SU-DHL-6 (cell line): Measurements from ENCODE around the gene CDC42BPG.

ENCODE experiments used
- H2AFZ ChIP-seq: fragments of 200-600 bp; sonication (generic); 2 replicates; pipeline ENCODE4 v1.6.1; 2014; ENCODE audit warnings: low read depth, mild to moderate bottlenecking, moderate library complexity, mixed read lengths, antibody characterized with exemption, low read length; ENCODE audit not compliant: severe bottlenecking
- H3F3A ChIP-seq: fragments of 200-600 bp; shearing (Covaris generic); 2 replicates; pipeline ENCODE4 v1.6.0; 2016; ENCODE audit warnings: antibody characterized with exemption, mild to moderate bottlenecking; ENCODE audit not compliant: insufficient read depth
- H3K27ac ChIP-seq: fragments of 200-600 bp; sonication (generic); 2 replicates; pipeline ENCODE4 v1.5.1; 2016; ENCODE audit warnings: low read depth, mild to moderate bottlenecking, low read length, moderate library complexity, mixed read lengths
- H3K27me3 ChIP-seq: fragments of 200-600 bp; sonication (generic), shearing (Covaris generic); 2 replicates; pipeline ENCODE4 v1.6.0; 2014; ENCODE audit warnings: mild to moderate bottlenecking, low read length
- H3K36me3 ChIP-seq: fragments of 200-600 bp; sonication (generic); 2 replicates; pipeline ENCODE4 v1.6.1; 2014; ENCODE audit warnings: mild to moderate bottlenecking, low read length, mixed read lengths
- H3K4me2 ChIP-seq: fragments of 300-600, 200-600 bp; shearing (Covaris generic), sonication (generic); 2 replicates; pipeline ENCODE4 v1.6.0; 2014; ENCODE audit warnings: low read length, low read depth, mild to moderate bottlenecking; ENCODE audit not compliant: poor library complexity, severe bottlenecking
- H3K4me3 ChIP-seq: fragments of 200-600 bp; sonication (generic); 2 replicates; pipeline ENCODE4 v1.5.1; 2014; ENCODE audit warnings: antibody characterized with exemption, low read length, mild to moderate bottlenecking, mixed read lengths; ENCODE audit not compliant: insufficient read depth, poor library complexity, severe bottlenecking
- H3K79me2 ChIP-seq: fragments of 200-600 bp; sonication (generic); 2 replicates; pipeline ENCODE4 v1.6.1; 2014; ENCODE audit warnings: mild to moderate bottlenecking, low read length, moderate library complexity; ENCODE audit not compliant: insufficient read depth
- H3K9ac ChIP-seq: fragments of 200-600 bp; sonication (generic); 2 replicates; pipeline ENCODE4 v1.7.0; 2014; ENCODE audit warnings: mild to moderate bottlenecking, low read length
- H3K9me2 ChIP-seq: fragments of 200-600 bp; sonication (generic); replicated peaks from 2 replicates; pipeline ENCODE4 v1.6.1; 2014; ENCODE audit warnings: low read length; ENCODE audit not compliant: insufficient read depth
- H3K9me3 ChIP-seq: fragments of 200-600 bp; sonication (generic); 2 replicates; pipeline ENCODE4 v1.6.1; 2014; ENCODE audit warnings: low read length, mixed read lengths; ENCODE audit not compliant: insufficient read depth
- H4K20me1 ChIP-seq: fragments of 200-600 bp; sonication (generic); 2 replicates; pipeline ENCODE4 v1.6.1; 2014; ENCODE audit warnings: low read depth, mild to moderate bottlenecking, antibody characterized with exemption, low read length, moderate library complexity, mixed read lengths
- CTCF ChIP-seq: fragments of 200-600 bp; sonication (generic); IDR thresholded peaks from one replicate; pipeline ENCODE4 v1.5.1; 2017; ENCODE audit warnings: antibody characterized with exemption, mild to moderate bottlenecking, low read length, moderate library complexity; ENCODE audit not compliant: insufficient read depth, poor library complexity, severe bottlenecking
- EZH2phosphoT487 ChIP-seq: fragments of 200-600 bp; sonication (generic), shearing (Covaris generic); conservative IDR thresholded peaks from 2 replicates; pipeline ENCODE4 v1.6.1; 2018; ENCODE audit warnings: mild to moderate bottlenecking, antibody characterized with exemption, low read length, moderate library complexity, mixed read lengths

The CDC42BPG gene

GRCh38 chr11:64887757-64888405 lies 43.4 kb upstream of the CDC42BPG start:
- H3F3A ChIP-seq = 0 out of 2 replicates have a peak, but pooled peaks cover 5% of the 10 kb centered on the region
- H2AFZ ChIP-seq = peak overlapping the region; percentile 86
- peak overlapping the region; percentile 13 for H3K4me3 ChIP-seq
- H3K27me3 ChIP-seq = no peaks in the 10 kb centered on the region
- no peak for TF ChIP-seq EZH2phosphoT487
- peak; percentile 81 for TF ChIP-seq CTCF
- H3K9me2 ChIP-seq = no peaks in the 10 kb centered on the region
- peak overlapping the region; percentile 57 for H3K4me2 ChIP-seq
- H3K36me3 ChIP-seq = no peaks in the 10 kb centered on the region
- no peaks in the 10 kb centered on the region for H3K9me3 ChIP-seq
- peak overlapping the region; percentile 62 for H3K27ac ChIP-seq
- H3K9ac ChIP-seq = peak overlapping the region; percentile 58
- no peaks in the 10 kb centered on the region for H4K20me1 ChIP-seq
- no peaks in the 10 kb centered on the region for H3K79me2 ChIP-seq

GRCh38 chr11:64887234-64887756 lies 42.8 kb upstream of the CDC42BPG start:
- peak overlapping the region; percentile 62 for H3K27ac ChIP-seq
- H3K79me2 ChIP-seq = no peaks in the 10 kb centered on the region
- H3K4me3 ChIP-seq = peak overlapping the region; percentile 13
- H2AFZ ChIP-seq = peak overlapping the region; percentile 65
- peak overlapping the region; percentile 57 for H3K4me2 ChIP-seq
- H3K9ac ChIP-seq = peak overlapping the region; percentile 58
- H3K9me3 ChIP-seq = no peaks in the 10 kb centered on the region
- H4K20me1 ChIP-seq = no peaks in the 10 kb centered on the region
- H3F3A ChIP-seq = peaks cover 5% of the 10 kb centered on the region; the same call in 1 of the 2 replicates
- no peaks in the 10 kb centered on the region for H3K36me3 ChIP-seq
- H3K27me3 ChIP-seq = no peaks in the 10 kb centered on the region
- no peaks in the 10 kb centered on the region for H3K9me2 ChIP-seq
- TF ChIP-seq EZH2phosphoT487 = no peak
- TF ChIP-seq CTCF = no peak

- Histone ChIP-seq H3K27ac (no peak overlapping the region), H2AFZ (no peak overlapping the region), H3K9me3 (no peaks in the 10 kb centered on the region), H3K4me2 (no peak overlapping the region), H4K20me1 (no peaks in the 10 kb centered on the region), H3K27me3 (no peaks in the 10 kb centered on the region), H3K4me3 (no peak overlapping the region), H3K9ac (no peak overlapping the region), H3K9me2 (no peaks in the 10 kb centered on the region), H3F3A (peaks cover 8% of the 10 kb centered on the region; the same call in 1 of the 2 replicates), H3K36me3 (no peaks in the 10 kb centered on the region), H3K79me2 (no peaks in the 10 kb centered on the region)
- TF ChIP-seq EZH2phosphoT487 (no peak), CTCF (no peak)
Measured at GRCh38 chr11:64885367-64886286, 41.2 kb upstream of the CDC42BPG start.
